HFFc6 (cell line): ENCODE measurements around the gene MGAT1. TPM values are rescaled to one million over a fixed set of nuclear protein-coding genes. Genes with fewer than 3 reads are reported as not detected.

ENCODE experiments used
- DNase-seq: peaks from one replicate; pipeline ENCODE4 v3.0.0-alpha.2; 2018
- H3K27ac Mint-ChIP-seq: 2 replicates; pipeline ENCODE4 v1.8.0; 2020; ENCODE audit warnings: mild to moderate bottlenecking, mixed read lengths
- H3K27me3 Mint-ChIP-seq: 2 replicates; pipeline ENCODE4 v1.8.0; 2021; ENCODE audit warnings: mild to moderate bottlenecking, moderate library complexity, mixed read lengths; ENCODE audit not compliant: insufficient read depth
- H3K36me3 Mint-ChIP-seq: 2 replicates; pipeline ENCODE4 v1.8.0; 2021; ENCODE audit warnings: low read depth, mixed read lengths
- H3K4me1 Mint-ChIP-seq: 2 replicates; pipeline ENCODE4 v1.8.0; 2020; ENCODE audit warnings: low read depth, mixed read lengths
- H3K4me3 Mint-ChIP-seq: 2 replicates; pipeline ENCODE4 v1.8.0; 2020; ENCODE audit warnings: mild to moderate bottlenecking, moderate library complexity, mixed read lengths
- H3K9me3 Mint-ChIP-seq: 2 replicates; pipeline ENCODE4 v1.8.0; 2020; ENCODE audit warnings: mild to moderate bottlenecking, mixed read lengths
- CTCF ChIP-seq: fragments of 200-600 bp; sonication (generic); IDR thresholded peaks from 2 replicates; pipeline ENCODE4 v1.5.0; 2021; ENCODE audit warnings: antibody characterized with exemption, mild to moderate bottlenecking
- total RNA-seq, 6 experiments: library from RNA; stranded (reverse); fragmentation: NEBNext Ultra II Directional; extraction: Animal tissue kit (Norgen Biotek cat#: 25700); gene quantifications; 2 replicates in 1 of 6; 3 replicates in 5 of 6; pipeline ENCODE4 v1.2.3, GENCODE V29; 2021

The MGAT1 gene
- total RNA-seq, 6 experiments from 2014 or later = 188 to 220 (median 206) TPM

GRCh38 chr5:180813420-180813819 is 10.8 kb upstream of the MGAT1 start:
- peaks cover 52% of the 10 kb centered on the region for H3K4me1 Mint-ChIP-seq

GRCh38 chr5:180811623-180812124 is 9.1 kb upstream of the MGAT1 start:
- H3K27me3 Mint-ChIP-seq = no peaks in the 10 kb centered on the region; the same call in 1 of the 2 replicates
- H3K4me3 Mint-ChIP-seq = peak overlapping the region; percentile 92
- TF ChIP-seq CTCF = no peak
- H3K4me1 Mint-ChIP-seq = peaks cover 52% of the 10 kb centered on the region
- H3K27ac Mint-ChIP-seq = peak overlapping the region; percentile 92
- no peak for DNase-seq
- no peaks in the 10 kb centered on the region for H3K9me3 Mint-ChIP-seq
- H3K36me3 Mint-ChIP-seq = no peaks in the 10 kb centered on the region

More at GRCh38 chr5:180813420-180813819, 10.8 kb upstream of the MGAT1 start:
- Mint-ChIP-seq H3K27me3 (no peaks in the 10 kb centered on the region; the same call in 1 of the 2 replicates), H3K27ac (no peak overlapping the region), H3K4me3 (no peak overlapping the region), H3K36me3 (no peaks in the 10 kb centered on the region), H3K9me3 (no peaks in the 10 kb centered on the region)
- no peak for DNase-seq
- TF ChIP-seq CTCF = peak; percentile 16; the same call in 1 of the 2 replicates

- peak; percentile 32 for DNase-seq
Observed at GRCh38 chr5:180810959-180811622, 8.5 kb upstream of the MGAT1 start.

GRCh38 chr5:180810210-180810958 is 7.8 kb upstream of the MGAT1 start:
- no peak for TF ChIP-seq CTCF
- Mint-ChIP-seq H3K9me3 (no peaks in the 10 kb centered on the region), H3K27me3 (no peaks in the 10 kb centered on the region; the same call in 1 of the 2 replicates), H3K36me3 (no peaks in the 10 kb centered on the region), H3K4me3 (peak overlapping the region; percentile 92), H3K27ac (peak overlapping the region; percentile 88), H3K4me1 (peaks cover 59% of the 10 kb centered on the region)
- DNase-seq = peak; percentile 86

More at GRCh38 chr5:180810959-180811622, 8.5 kb upstream of the MGAT1 start:
- Mint-ChIP-seq H3K27me3 (no peaks in the 10 kb centered on the region; the same call in 1 of the 2 replicates), H3K4me1 (peaks cover 56% of the 10 kb centered on the region), H3K36me3 (no peaks in the 10 kb centered on the region), H3K27ac (peak overlapping the region; percentile 92), H3K9me3 (no peaks in the 10 kb centered on the region), H3K4me3 (peak overlapping the region; percentile 92)
- TF ChIP-seq CTCF = no peak

GRCh38 chr5:180809403-180810209 is 7.0 kb upstream of the MGAT1 start:
- H3K27ac Mint-ChIP-seq = peak overlapping the region; percentile 88
- no peaks in the 10 kb centered on the region for H3K36me3 Mint-ChIP-seq
- peak overlapping the region; percentile 92 for H3K4me3 Mint-ChIP-seq
- peaks cover 62% of the 10 kb centered on the region for H3K4me1 Mint-ChIP-seq
- peak; percentile 87 for DNase-seq
- TF ChIP-seq CTCF = no peak
- no peaks in the 10 kb centered on the region; the same call in 1 of the 2 replicates for H3K27me3 Mint-ChIP-seq
- H3K9me3 Mint-ChIP-seq = no peaks in the 10 kb centered on the region
